GM18951 (cell line): Measurements from ENCODE around the gene GPR4.

Source experiments
- POLR2A ChIP-seq: IDR thresholded peaks from 4 replicates; pipeline ENCODE4 v1.6.1; 2011; ENCODE audit warnings: mild to moderate bottlenecking; ENCODE audit not compliant: insufficient read length, insufficient read depth; ENCODE audit errors: extremely low read depth
- in situ Hi-C: fragments of 300-500 bp; cut with MboI; formaldehyde crosslinking; loops from one replicate; pipeline ENCODE4 v1.12.0; 2022; ENCODE audit warnings: low sequenced_read_pairs, mixed read lengths, inconsistent platforms; ENCODE audit not compliant: unreplicated experiment

Gene GPR4

GRCh38 chr19:45542234-45542668 lies 59.8 kb downstream of the GPR4 start:
- no peak for TF ChIP-seq POLR2A
- in situ Hi-C loops: no loop called here
